A673 (cell line): ENCODE data around the gene TMEM44.

Experiments used
- EZH2 ChIP-seq: fragments of 200-600 bp; sonication (generic); IDR thresholded peaks from 2 replicates; pipeline ENCODE4 v1.6.1; 2017; ENCODE audit warnings: borderline replicate concordance, low read depth, mild to moderate bottlenecking, mixed read lengths, antibody characterized with exemption, low read length; ENCODE audit not compliant: poor library complexity, severe bottlenecking
- TF ChIP-seq, protein P1 (sequence below): fragments of 300-800, 200-600 bp; sonication (generic); conservative IDR thresholded peaks from 2 replicates; pipeline ENCODE4 v1.5.1; 2017; ENCODE audit warnings: low read depth, mild to moderate bottlenecking, antibody characterized with exemption, low read length, moderate library complexity, mixed read lengths

- TF ChIP-seq, protein P1, sequence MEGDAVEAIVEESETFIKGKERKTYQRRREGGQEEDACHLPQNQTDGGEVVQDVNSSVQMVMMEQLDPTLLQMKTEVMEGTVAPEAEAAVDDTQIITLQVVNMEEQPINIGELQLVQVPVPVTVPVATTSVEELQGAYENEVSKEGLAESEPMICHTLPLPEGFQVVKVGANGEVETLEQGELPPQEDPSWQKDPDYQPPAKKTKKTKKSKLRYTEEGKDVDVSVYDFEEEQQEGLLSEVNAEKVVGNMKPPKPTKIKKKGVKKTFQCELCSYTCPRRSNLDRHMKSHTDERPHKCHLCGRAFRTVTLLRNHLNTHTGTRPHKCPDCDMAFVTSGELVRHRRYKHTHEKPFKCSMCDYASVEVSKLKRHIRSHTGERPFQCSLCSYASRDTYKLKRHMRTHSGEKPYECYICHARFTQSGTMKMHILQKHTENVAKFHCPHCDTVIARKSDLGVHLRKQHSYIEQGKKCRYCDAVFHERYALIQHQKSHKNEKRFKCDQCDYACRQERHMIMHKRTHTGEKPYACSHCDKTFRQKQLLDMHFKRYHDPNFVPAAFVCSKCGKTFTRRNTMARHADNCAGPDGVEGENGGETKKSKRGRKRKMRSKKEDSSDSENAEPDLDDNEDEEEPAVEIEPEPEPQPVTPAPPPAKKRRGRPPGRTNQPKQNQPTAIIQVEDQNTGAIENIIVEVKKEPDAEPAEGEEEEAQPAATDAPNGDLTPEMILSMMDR = peak; percentile 51
- TF ChIP-seq EZH2 = no peak
Observed at GRCh38 chr3:194640829-194641228, 7.6 kb upstream of the TMEM44 start.
